OCI-M2 (cell line): ENCODE results near the gene APOBEC4.

Source experiments
- DNase-seq: peaks from one replicate; lab custom pipeline; 2025; ENCODE audit not compliant: unreplicated experiment; lab: John Stamatoyannopoulos, UW

Gene APOBEC4

DNA sequence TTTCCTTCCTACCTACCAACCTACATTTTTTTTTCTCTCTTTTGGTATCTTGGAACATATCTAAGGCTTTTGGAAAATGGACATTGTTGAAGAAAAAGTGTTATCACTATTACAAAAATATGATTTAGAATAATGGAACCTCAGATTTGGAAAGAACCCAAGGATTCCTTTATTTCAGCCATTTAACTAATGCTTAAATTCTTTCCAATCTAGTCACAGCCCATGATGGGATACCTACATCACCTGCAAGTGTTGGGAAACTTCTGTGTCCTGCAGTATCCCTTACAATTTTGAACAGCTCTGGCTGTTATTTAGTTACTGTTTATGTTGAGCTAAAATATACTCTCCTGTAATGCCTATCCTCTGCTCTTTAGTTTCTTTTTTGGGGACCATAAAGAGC lies 22.3 kb upstream of the APOBEC4 start:
- no peak for DNase-seq

GRCh38 chr1:183674886-183675285 lies 21.8 kb upstream of the APOBEC4 start:
- no peak for DNase-seq

- no peak for DNase-seq
Measured at GRCh38 chr1:183674339-183674738, 21.2 kb upstream of the APOBEC4 start.

- no peak for DNase-seq
Measured at GRCh38 chr1:183673605-183674323, 20.6 kb upstream of the APOBEC4 start.

DNA sequence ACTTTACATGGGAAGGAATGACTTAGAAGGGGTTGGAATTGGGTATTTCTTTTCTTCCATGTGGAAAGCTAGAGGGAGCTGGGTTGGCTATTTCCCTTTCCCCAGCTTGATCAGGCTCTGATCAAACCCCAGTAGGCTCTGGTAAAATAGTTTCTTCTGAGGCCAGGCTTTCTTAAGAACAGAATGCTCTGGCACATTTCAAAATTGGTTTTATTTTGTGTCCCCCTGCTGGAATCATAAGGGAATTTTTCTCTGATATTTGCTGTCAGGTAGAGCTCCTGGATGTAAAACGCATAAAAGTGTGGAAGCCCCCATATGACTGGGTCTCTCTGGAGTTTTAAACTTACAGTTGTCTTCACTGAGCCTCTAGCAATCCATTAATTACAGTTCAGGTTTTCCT lies 17.1 kb upstream of the APOBEC4 start:
- no peak for DNase-seq

DNA sequence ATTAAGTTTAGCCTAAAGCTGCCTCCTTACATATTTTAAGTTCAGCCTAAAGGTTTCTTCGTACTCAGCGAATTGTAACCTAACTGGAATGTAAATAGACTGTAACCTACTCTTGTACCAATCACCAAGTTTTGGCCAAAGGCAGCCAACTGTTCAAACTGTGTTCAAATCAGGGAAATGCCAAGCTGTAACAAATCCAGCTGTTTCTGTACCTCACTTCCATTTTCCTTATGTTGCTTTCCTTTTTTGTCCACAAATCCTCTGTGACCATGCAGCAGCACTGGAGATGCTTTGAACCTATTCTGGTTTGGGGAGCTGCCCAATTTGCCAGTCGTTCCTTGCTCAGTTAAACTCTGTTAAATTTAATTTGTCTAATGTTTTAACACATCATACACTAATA lies 3.2 kb upstream of the APOBEC4 start:
- no peak for DNase-seq

DNA sequence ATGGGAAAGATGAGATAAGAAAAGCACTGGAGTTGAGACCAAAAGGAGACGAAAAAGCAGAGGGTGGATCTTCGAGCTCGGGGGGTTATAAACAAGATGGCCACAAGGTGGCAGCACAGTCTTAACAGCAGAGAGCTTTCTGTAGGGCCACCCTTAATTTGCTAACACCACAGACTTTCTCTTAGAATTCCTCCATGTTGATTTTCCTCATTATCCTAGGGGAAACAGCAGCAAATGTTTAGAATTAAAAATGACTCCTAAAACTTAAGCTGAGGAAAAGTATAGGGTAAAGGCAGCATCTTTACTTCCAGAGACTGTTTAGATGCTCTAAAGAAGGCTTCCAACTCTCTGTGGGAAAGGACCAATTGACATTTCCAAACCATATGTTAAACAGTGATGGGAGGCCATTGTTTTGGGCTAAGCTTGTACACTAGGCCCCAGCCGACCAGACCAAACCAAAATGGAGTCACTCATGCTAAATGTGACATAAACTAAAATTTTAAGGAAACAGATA lies 2.5 kb upstream of the APOBEC4 start:
- peak; percentile 27 for DNase-seq

GRCh38 chr1:183654706-183655105 lies 1.6 kb upstream of the APOBEC4 start:
- DNase-seq = no peak

- no peak for DNase-seq
Measured at GRCh38 chr1:183653876-183654451, 848 bp upstream of the APOBEC4 start.

GRCh38 chr1:183653462-183653794 lies 312 bp upstream of the APOBEC4 start:
- no peak for DNase-seq

DNA sequence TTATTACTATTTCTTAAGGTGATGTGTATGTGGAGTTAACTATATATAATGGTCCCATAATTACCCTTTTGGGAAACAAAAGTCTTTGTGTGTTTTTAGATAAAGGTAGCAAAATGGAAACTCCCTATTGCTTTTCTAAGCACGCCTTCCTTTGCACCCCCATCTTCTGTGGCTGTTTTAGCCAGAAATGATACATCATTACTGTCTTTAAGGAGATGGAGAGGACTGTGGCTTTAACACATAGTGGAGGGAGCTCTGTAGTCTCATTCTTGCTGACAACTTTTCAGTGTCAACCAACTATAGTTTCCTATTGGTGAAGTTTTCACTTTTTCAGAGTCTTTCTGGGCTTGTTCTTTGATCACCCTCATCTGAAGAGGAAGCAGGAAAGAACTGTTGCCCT lies 1.0 kb downstream of the APOBEC4 start:
- no peak for DNase-seq

GRCh38 chr1:183651612-183652011 lies 1.5 kb downstream of the APOBEC4 start:
- no peak for DNase-seq

DNA sequence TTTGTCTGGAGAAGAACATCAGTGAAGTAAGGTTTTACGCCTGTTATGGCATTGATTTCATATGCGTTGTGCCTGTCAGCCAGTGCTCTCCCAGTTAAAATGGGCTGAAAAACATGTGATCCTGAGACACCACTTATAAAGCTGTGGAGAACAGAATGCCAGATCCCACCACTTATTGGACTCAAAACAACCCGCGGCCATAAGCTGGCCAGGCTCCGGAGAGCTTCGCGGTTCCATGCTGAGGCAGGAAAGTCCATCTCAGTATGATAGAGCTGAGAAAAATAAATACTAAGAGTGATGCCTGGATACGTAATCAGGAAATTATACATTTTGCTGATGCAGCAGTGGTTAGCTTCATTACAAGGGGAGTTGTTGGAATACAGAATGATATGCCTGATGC lies 5.1 kb downstream of the APOBEC4 start:
- no peak for DNase-seq

DNA sequence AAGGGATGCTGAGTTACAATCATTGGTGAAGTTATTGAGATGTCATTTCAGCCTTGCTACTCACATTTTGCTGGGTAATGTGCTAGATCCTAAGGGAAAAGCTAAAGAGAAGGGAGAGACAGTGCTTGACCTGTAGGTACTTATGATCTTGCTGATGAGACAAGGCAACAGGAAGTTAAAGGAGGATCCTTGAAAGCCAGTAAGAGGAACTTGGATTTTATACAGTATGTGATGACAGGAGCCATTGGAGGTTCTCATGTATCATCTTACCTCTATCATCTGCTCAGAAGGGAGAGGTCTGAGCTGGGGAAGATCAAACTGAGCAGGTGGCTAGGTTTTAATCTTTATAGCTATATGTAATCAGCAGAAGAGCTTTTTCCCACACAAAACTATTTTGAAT lies 6.3 kb downstream of the APOBEC4 start:
- DNase-seq = no peak

DNA sequence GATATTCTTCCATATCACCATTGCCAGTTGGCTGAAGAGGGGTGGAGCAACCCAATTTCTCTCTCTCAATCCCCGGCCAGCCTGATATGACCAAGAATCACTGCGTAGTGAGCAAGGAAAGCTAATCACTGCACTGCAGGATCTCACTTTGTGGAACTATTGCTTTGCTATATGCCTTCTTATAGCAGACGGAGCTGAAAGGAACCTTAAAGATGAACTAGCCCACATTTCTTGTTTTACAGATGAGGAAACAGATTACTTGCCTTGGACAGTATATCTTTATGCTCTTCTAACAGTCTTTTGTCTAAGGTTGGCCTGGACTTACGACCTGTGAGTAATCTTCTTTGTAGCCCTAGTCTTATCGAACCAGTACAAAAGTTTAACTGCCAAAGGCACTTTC lies 7.6 kb downstream of the APOBEC4 start:
- DNase-seq = peak; percentile 15

DNA sequence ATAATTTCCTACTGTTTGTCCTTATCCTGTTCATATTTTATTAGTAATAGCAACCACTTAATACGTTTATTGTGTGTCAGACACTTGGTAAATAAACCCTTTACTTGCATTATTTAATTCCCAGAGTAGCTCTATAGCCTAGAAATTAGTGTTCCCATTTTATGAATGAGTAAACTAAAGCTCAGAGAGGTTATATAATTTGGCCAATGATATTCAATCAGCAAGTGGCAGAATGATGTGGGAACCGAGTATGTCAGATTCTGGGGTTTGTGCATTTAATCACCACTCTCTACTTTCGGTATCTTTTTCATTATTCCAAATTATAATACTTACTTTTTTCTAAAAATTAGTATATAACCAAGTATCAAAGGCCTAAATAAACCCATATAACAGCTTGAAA lies 10.9 kb downstream of the APOBEC4 start:
- no peak for DNase-seq

DNA sequence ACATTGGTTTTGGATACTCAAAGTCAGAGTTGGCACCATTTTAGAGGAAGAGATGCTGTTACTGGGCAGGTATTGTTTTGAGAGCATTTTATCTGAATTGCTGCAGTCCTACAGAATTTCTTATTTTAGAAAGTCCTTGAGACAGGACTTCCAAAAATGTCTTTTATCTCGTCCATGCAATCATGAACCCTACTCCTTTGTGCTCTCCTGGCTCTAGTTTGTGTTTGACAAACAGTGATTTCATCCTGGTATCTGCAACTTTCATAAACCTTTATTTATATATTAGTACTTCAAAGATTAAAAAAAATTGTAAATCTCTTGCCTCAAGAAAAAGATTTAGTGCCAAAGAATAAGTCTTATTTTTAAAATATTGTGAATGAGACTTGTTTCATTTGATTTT lies 12.9 kb downstream of the APOBEC4 start:
- no peak for DNase-seq

DNA sequence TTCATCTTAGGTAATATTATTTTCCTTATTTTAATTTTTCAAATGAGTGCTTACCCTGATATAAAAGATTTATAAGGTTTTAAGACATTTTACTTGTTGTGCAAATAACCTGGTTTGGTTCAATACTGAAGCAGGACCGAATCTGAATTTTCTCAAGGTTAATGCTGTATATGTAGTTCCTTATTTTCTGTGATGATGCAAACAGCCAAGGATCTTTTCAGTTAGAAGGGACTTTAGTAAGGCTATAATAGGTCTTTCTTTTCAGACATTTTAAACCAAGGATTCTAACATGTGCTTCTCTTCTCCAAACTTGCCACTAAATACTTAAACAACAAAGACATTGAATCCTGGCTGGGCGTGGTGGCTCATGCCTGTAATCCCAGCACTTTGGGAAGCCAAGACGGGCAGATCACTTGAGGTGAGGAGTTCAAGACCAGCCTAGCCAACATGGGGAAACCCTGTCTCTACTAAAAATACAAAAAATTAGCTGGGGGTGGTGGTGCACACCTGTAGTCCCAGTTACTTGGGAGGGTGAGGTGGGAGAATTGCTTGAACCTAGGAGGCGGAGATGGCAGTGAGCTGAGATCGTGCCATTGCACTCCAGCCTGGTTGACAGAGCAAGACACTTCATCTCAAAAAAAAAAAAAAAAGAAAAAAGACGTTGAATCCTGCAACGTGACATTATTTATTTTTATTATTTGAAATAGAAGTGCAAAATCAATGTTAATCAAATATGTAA lies 14.3 kb downstream of the APOBEC4 start:
- no peak for DNase-seq

DNA sequence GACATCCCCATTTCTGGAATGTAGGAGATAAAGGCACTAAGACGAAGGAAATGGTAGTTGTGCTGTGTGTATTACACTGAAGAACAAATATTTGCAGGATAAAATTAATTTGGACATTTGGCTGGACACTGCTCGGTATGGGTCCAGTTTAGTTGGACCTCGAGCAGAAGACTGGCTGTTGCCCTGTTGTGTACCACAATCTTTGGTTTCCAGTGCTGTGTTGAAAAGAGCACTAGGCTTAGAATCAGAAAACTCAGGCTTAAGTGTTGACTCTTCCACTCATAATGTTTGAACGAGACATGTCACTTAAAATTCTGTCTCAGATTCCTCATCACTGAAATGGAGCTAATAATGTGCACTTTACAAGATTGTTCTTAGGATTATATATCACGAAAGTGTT lies 16.3 kb downstream of the APOBEC4 start:
- DNase-seq = no peak

DNA sequence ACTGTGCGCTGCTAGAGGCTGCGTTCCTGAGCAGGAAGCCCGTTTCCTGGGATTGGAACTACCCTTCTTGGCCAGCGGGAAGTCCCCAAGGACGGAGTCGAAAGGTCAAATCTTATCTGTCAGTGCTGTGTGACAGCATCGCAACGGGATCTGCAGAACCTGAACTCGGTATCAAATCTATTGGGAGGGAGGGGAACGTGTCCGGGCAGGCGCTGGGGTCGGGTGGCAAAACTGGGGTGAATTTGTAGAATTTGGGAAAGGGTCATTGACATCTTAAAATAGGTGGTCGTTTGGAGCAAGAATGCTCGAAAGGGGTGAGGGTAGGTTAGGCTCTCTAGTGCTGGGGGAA lies 16.8 kb downstream of the APOBEC4 start:
- DNase-seq = no peak

GRCh38 chr1:183635606-183636333 lies 17.3 kb downstream of the APOBEC4 start, which contains the start of gene ARPC5:
Gene ARPC5 (minus strand): TSS chr1:183635783. CDS start chr1:183635659, 124 bp downstream.
- peak; percentile 89 for DNase-seq
